Femur (tissue), 1 donor: ENCODE measurements around the gene SLC66A1.
A peak's percentile ranks its signal among the peaks of the same experiment; 100 is the strongest.
"Not testable (repeated sequence)": the region's sequence is repeated elsewhere in the genome, so short reads cannot be mapped to it uniquely, and the experiment has no call there.

Experiments used
- DNase-seq: peaks from one replicate; pipeline ENCODE4 v3.0.0-alpha.2; 2017

SLC66A1 gene, protein sequence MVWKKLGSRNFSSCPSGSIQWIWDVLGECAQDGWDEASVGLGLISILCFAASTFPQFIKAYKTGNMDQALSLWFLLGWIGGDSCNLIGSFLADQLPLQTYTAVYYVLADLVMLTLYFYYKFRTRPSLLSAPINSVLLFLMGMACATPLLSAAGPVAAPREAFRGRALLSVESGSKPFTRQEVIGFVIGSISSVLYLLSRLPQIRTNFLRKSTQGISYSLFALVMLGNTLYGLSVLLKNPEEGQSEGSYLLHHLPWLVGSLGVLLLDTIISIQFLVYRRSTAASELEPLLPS

DNA sequence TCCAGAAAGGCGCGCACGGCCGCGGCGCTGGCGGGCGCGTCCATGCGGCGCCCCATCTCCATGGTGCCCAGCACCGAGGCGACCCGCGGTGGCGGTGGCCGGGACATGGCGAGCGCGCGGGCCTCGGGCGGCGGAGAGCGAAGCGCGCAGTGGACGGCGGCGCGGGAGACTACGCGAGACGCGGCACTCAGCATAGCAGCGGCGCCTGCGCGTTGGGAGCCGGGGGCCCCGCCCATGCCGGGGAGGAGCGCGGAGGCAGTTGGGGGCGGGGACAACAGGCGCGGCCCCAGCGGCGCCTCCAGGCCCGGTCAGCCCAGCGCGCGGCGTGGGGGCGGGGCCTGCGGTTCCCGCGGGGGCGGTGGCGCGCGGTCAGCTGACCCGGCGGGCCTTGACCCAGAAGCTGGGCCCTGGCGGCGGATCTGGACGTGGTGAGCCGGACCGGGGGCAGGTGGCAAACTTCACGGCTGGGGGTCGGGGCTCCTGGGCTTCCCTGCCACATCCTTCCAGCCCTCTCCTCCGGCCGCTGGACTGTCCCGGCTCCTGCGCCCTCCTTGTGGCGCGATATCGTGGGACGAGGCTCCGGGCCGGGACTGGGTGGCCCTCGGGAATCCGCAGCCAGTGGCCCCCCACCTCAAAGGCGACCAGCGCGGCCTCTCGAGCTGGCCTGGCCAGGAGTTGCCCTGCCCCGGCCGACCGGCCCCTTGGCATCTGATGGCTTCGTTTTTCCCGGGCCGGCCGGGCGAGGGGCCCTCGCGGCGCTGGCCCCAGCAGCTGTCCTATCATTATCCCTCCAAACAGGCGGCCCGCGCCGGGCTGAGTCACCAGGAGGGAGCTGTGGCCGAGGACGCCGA is at the start of gene SLC66A1, which contains the start of gene AKR7A2:
Gene SLC66A1 (plus strand): TSS at position 396 of the 851 bp plus-strand sequence. CDS start 5,352 bp downstream, outside the sequence.
Gene AKR7A2 (minus strand): TSS at position 214 of the 851 bp plus-strand sequence. CDS start 20 bp downstream, at position 194.
- peak; percentile 96 for DNase-seq

GRCh38 chr1:19262744-19263143 is 49.4 kb upstream of the SLC66A1 start:
- no peak for DNase-seq

- DNase-seq: no peak
Measured at GRCh38 chr1:19268445-19268844, 43.7 kb upstream of the SLC66A1 start.

GRCh38 chr1:19269427-19270342 is 42.4 kb upstream of the SLC66A1 start:
- DNase-seq: not testable (repeated sequence)

DNA sequence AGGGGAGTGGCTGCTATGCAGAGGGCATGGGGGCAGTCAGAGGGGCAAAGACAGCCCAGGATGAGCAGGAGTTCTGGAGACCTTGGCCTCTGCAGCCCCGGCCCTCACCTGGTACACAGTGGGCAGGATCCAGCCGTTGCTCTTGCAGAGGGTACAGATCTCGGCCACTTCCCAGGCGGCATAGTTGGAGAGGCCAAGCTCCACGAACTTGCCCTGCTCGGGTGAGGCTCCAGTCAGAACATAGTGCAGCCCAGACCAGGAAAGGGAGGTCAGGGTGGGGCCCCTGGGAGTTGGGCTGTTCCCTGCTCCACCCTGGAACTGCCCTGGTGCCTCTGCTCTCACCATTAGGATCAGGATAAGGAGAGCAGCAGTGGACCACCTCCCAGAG is 41.8 kb upstream of the SLC66A1 start:
- DNase-seq: not testable (repeated sequence)

GRCh38 chr1:19272064-19272463 is 40.1 kb upstream of the SLC66A1 start:
- no peak for DNase-seq

DNA sequence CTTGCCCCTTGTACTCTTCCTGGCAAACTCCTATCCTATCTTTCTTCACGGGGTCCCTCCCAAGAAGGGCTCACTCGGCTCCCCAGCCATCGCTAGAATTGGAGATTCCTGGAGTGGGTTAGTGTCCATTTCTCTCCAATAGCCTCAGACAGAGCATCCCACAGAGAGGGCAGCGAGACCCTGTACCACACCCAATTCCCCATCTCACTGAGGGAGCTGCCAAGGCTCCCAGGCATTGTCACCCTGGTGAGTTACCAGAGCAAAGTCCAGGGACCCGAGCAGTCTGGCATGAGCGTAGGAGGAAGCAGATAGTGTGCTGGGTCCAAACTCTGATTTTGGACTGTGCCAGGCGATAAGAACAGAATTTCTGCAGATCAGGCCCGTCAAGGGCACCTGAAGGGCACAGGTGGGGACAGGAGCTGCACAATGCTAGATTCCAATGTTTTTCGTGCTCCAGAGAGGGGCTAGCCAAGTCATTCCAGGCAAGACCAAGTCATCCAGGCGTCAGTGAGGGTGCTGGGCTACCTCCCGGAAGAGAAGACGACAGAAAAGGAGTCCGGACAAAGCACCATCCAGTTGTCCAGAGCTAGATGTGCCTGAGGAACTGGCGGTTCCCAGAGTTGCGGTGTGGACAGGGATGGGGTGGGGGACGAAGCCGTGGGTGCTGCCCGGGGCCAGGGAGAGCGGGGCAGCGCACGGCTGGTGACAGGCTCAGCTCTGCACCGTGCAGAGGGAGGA is 38.9 kb upstream of the SLC66A1 start:
- no peak for DNase-seq

DNA sequence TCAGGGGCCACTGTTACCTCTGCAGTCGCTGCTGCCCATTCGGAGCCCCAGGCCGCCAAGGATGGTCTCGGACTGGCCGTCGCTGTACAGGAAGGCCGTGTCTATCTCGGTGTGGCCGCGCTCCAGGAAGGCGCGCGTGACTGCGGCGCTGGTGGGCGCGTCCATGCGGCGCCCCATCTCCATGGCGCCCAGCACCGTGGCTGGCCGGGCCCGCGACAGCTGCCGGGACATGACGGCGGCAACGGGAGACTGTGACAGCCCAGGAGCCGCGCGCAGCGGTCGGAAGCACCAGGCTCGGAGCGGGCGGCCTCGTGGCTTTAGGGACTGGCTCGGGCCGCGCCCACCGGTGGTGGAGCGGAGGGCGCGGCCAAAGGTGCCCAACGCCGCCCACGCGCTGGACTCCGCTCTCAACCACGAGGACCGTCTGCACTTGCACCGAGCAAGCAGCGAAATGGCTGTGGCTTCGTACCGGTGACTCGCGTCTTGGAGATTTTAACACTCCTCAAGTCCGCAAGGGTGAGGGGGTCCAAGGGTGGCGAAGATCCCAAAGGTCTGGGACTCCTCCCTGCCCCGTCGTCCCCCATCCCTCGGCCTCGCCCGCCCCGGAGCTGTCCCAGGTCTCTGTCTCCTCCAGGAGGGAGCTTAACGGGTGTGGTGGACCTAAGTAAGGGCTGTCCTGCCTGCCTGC is 38.1 kb upstream of the SLC66A1 start:
- DNase-seq: not testable (repeated sequence)

- DNase-seq: no peak
Measured at GRCh38 chr1:19274636-19275035, 37.5 kb upstream of the SLC66A1 start.

DNA sequence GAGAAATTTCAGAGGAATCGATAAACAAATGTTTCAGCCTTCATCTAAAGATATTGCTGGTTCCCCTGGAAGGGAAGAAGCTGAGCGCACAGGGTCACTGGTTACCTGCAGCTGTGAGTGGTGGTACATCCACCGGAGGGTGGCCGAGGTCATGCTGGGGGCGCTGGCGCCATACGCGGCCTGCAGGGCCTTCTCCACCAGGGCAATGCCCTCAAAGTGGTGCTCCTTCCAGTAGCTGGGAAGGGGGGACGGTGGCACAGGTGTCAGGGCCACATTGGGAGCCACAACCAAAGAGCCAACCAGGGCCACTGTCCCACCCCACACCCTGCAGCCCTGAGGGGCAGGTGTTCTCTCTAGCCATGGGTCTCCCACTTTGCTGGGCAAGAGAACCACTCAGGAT is 28.2 kb upstream of the SLC66A1 start:
- DNase-seq: no peak

GRCh38 chr1:19284881-19285280 is 27.2 kb upstream of the SLC66A1 start:
- DNase-seq: no peak

DNA sequence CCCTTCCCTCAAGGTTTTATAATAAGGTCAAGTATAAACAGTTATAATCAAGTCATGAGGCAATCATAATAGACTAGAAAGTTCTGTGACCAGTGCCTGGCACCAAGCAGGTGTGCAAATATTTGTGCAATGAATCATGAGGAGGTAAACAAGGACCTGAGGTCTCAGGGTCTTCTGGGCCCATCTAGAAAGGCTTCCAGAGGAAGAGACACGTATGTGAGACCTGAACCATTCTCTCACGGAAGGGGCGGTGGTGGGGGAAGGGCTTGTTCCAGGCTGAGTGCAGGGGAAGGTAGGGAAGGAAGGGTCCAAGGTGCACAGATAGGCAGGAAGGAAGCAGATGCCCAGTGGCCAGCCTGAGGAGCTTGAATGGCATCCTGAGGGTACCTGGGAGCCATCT is 26.8 kb upstream of the SLC66A1 start:
- not testable (repeated sequence) for DNase-seq

- not testable (repeated sequence) for DNase-seq
Measured at GRCh38 chr1:19285807-19286206, 26.3 kb upstream of the SLC66A1 start.

- no peak for DNase-seq
Measured at GRCh38 chr1:19287436-19288185, 24.5 kb upstream of the SLC66A1 start.

- peak; percentile 48 for DNase-seq
Measured at GRCh38 chr1:19288324-19289241, 23.5 kb upstream of the SLC66A1 start, which contains the start of gene AKR7A3. Gene AKR7A3 (minus strand): TSS chr1:19288770. CDS start chr1:19288709, 61 bp downstream.

- no peak for DNase-seq
Measured at GRCh38 chr1:19289244-19289643, 22.9 kb upstream of the SLC66A1 start.

GRCh38 chr1:19294638-19295037 is 17.5 kb upstream of the SLC66A1 start:
- no peak for DNase-seq

DNA sequence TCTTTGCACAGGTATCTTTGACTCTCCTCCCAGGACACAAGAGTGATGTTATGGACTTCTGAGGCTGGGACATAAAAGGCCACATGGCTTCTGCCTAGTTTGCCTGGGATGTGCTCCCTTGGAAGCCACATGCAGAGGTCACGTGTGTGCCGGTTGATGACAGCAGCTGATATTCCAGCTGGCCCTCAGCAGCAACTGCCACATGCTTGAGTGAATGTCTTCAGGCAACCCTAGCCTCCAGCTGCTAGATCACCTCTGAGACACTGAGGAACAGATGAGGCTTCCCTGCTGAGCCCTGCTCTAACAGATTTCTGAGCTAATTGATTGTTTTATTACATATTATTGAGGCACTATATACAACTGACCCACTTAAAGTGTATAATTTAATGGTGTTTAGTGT is 11.9 kb upstream of the SLC66A1 start:
- DNase-seq: no peak

- DNase-seq: not testable (repeated sequence)
Measured at GRCh38 chr1:19304081-19304480, 8.0 kb upstream of the SLC66A1 start.
